ENCODE measurements around the gene PSMA2.
A peak's percentile ranks its signal among the peaks of the same experiment; 100 is the strongest.

GRCh38 chr7:42972699-42973500 is 40.9 kb upstream of the PSMA2 start:
- TF ChIP-seq, protein P1, sequence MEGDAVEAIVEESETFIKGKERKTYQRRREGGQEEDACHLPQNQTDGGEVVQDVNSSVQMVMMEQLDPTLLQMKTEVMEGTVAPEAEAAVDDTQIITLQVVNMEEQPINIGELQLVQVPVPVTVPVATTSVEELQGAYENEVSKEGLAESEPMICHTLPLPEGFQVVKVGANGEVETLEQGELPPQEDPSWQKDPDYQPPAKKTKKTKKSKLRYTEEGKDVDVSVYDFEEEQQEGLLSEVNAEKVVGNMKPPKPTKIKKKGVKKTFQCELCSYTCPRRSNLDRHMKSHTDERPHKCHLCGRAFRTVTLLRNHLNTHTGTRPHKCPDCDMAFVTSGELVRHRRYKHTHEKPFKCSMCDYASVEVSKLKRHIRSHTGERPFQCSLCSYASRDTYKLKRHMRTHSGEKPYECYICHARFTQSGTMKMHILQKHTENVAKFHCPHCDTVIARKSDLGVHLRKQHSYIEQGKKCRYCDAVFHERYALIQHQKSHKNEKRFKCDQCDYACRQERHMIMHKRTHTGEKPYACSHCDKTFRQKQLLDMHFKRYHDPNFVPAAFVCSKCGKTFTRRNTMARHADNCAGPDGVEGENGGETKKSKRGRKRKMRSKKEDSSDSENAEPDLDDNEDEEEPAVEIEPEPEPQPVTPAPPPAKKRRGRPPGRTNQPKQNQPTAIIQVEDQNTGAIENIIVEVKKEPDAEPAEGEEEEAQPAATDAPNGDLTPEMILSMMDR (IDR thresholded peaks at IDR 0.05): no peak
- TF ChIP-seq POLR2A (IDR thresholded peaks at IDR 0.05) (no peak), POLR2AphosphoS5 (IDR thresholded peaks at IDR 0.05; ENCODE audit: insufficient read depth in 1 of 2, low read depth in 1 of 2) (peak; percentile 47 to 57)
